GM18498 (cell line): ENCODE results near the gene CTIF.
A peak's percentile ranks its signal among the peaks of the same experiment; 100 is the strongest.

ENCODE experiments used
- ATAC-seq: cut with Tn5 transposase; IDR thresholded peaks from one replicate; pipeline ENCODE4 v1.9.1; 2021; ENCODE audit warnings: mild to moderate bottlenecking, moderate library complexity; ENCODE audit not compliant: unreplicated experiment

CTIF gene

DNA sequence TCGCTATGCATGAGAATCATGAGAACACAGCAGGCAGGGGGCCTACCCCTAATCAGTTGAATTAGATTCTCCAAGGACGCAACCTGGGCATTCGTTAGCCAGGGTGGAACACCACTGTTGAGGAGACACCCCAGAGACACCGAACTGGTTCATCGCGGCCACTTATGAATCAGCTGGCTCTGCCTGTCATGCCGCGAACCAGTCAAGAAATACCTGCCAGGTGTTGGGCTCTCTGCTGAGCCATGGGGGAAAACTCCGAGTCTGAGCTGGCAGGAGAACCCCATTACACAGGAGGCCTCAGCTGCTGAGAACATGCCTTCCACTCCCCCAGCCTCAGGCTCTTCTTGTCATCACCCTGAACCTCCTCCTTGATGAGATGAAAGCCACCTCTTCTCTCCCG, 227.7 kb downstream of the CTIF start:
- ATAC-seq = no peak

GRCh38 chr18:48767090-48767690, 228.4 kb downstream of the CTIF start:
- no peak for ATAC-seq

GRCh38 chr18:48769006-48769636, 230.3 kb downstream of the CTIF start:
- no peak for ATAC-seq

- ATAC-seq = no peak
Observed at GRCh38 chr18:48770243-48770642, 231.4 kb downstream of the CTIF start.

DNA sequence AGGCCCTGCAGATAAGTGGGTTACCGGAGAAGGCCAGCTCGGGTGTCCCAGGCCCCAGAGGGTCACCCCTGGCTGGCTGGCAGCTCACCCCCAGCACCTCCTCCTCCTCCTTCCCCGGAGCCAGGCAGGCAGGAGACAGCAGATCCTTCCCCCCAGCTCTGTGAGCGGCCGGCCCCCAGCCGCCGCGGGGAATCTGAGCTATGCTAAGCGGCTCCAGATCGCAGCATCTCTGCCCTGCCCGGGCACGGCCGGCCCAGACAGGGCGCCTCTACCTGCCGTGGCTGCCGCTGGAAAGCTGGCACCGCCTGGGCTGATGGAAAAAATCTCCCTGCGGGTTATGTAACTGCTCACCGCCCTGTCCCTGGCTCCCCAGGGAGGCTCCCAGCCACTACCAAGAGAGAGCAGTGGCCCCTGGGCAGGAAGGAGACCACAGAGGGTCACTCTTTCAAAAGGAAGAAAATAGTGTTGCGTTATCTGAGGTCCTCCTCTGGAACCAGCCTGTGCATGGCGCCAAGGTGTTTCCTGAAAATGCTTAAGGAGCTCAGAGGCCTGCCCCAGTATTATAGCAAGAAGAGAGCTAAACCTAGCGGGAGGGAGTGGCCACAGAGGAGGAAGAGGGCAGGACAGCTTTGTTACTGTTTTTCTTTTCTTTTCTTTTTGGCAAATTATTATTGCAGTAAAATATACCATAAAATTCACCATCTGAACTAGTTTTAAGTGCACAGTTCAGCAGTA, 233.0 kb downstream of the CTIF start:
- ATAC-seq = no peak

DNA sequence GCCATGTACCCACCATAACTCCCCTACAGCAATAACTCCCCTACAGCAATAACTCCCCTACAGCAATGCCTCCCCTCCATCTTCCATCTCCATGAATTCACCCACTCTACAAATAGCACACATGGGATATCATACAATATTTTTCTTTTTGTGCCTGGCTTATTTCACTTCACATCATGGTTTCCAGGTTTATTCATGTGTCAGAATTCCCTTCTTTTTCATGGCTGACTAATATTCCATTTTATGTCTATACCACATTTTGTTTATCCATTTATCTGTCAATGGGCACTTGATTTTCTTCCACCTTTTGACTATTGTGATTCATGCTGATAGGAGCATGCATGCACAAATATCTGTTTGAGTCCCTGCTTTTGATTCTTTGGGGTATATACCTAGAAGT, 233.6 kb downstream of the CTIF start:
- ATAC-seq = no peak

DNA sequence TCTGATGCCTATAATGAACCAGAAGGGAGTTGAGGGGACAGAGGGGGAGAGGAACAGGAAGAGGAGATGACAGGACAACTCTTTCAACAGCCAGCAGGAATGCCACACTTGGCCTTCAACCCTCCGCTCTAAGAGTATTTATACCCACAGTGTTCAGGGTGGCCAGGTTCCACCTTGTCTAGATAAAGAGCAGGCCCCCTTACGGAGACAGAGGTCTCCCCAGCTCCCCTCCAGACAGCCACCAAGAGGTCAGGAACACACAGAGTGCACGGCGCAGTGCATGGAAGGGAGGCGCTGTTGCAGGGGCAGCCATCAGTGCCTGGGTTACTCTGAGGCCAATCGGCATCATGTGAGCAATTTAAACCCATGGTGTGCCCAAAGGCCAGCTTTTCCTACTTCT, 235.0 kb downstream of the CTIF start:
- no peak for ATAC-seq

- no peak for ATAC-seq
Observed at GRCh38 chr18:48774941-48775340, 236.1 kb downstream of the CTIF start.

GRCh38 chr18:48775372-48776155, 236.7 kb downstream of the CTIF start:
- ATAC-seq = no peak

GRCh38 chr18:48776156-48776555, 237.3 kb downstream of the CTIF start:
- ATAC-seq = no peak

GRCh38 chr18:48776641-48777025, 237.8 kb downstream of the CTIF start:
- ATAC-seq = no peak

DNA sequence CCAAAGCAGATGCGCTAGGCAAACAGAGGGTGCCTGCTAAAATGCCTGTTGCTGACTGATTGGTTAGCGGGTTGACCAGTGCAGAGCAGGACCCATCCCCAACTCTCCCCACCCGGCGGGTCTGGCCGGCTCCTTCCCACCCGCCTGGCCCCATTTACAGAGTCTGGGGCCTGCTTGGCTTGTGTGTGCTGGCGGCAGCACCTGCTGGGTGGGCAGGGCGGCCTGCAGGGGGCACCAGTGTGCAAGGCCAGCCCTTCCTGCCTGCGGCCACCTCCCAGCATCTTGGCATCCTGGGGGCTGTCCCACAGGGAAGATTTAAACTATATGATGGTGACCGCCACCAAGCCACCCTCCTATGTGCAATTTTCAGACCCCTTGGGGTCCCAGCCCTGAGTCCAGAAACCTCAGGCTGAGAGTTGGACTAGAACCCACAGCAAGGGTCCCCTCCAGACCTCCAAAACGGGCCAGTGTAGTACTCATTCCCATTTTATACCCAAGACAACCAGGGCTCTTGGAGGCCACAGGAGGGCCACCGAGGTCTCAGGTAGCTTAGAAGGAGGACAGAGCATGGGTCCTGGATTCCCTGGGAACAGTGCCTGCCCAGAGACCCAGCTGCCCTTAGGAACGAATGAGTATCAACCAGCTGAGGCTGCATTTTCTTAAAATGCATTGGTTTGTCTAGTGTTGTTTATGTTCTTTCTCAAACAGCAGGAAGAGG, 238.4 kb downstream of the CTIF start:
- ATAC-seq = peak; percentile 75

DNA sequence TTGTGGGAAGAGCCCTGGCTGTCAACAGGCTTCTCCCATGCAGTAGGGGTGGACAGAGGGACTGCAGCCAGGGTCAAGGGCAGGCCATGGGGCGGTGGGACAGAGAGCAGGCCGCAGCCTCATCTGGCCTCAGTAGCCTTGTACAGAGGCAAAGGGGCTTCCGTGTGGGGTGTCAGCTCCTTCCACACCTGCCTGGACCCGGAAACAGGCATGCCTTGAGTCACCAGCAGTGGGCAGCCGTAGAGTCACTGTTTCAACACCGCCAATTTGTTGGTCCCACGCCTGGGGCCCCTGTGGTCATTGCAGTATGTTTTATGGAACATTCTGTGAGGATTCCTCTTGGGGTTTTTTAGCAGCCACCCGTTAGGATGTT, 238.9 kb downstream of the CTIF start:
- no peak for ATAC-seq

GRCh38 chr18:48778344-48779011, 239.6 kb downstream of the CTIF start:
- ATAC-seq = no peak

- no peak for ATAC-seq
Observed at GRCh38 chr18:48779462-48779861, 240.6 kb downstream of the CTIF start.

- no peak for ATAC-seq
Observed at GRCh38 chr18:48780201-48780912, 241.5 kb downstream of the CTIF start.

- no peak for ATAC-seq
Observed at GRCh38 chr18:48780913-48781162, 242.0 kb downstream of the CTIF start.

GRCh38 chr18:48781163-48781987, 242.5 kb downstream of the CTIF start:
- ATAC-seq = no peak

GRCh38 chr18:48781988-48782363, 243.1 kb downstream of the CTIF start:
- ATAC-seq = no peak
